Keratinocyte (primary cell): Measurements from ENCODE around the gene SFMBT1. TPM values are rescaled to one million over a fixed set of nuclear protein-coding genes. Genes with fewer than 3 reads are reported as not detected.

ENCODE experiments used
- DNase-seq: peaks from one replicate; pipeline ENCODE4 v3.0.0-alpha.2; 2011; ENCODE audit warnings: low read depth, missing footprints, low spot score
- FAIRE-seq: peaks from 2 replicates; lab custom pipeline; 2011; peaks lifted over from hg19 to GRCh38; lab: Jason Lieb, UNC
- H2AFZ ChIP-seq: 2 replicates; pipeline ENCODE4 v1.6.0; 2012; ENCODE audit warnings: low read length, control low read depth, inconsistent platforms; ENCODE audit not compliant: control insufficient read depth
- H3K27ac ChIP-seq: 2 replicates; pipeline ENCODE4 v1.5.1; 2011; ENCODE audit warnings: low read length; ENCODE audit not compliant: control insufficient read depth, insufficient read depth
- H3K27me3 ChIP-seq: 3 replicates; pipeline ENCODE4 v1.6.0; 2011; ENCODE audit warnings: low read length; ENCODE audit not compliant: control insufficient read depth, insufficient read depth; ENCODE audit errors: extremely low read depth
- H3K36me3 ChIP-seq, 2 experiments: 2 replicates in 1 of 2; 3 replicates in 1 of 2; pipeline ENCODE4 v1.5.1; 2011; ENCODE audit warnings: low read length in 2 of 2, mild to moderate bottlenecking in 1 of 2; ENCODE audit not compliant: control insufficient read depth in 2 of 2, insufficient read depth in 2 of 2; ENCODE audit errors: extremely low read depth in 1 of 2
- H3K4me1 ChIP-seq: 3 replicates; pipeline ENCODE4 v1.5.1; 2011; ENCODE audit warnings: low read length; ENCODE audit not compliant: control insufficient read depth, insufficient read depth; ENCODE audit errors: extremely low read depth
- H3K4me2 ChIP-seq: 3 replicates; pipeline ENCODE4 v1.6.0; 2011; ENCODE audit warnings: low read depth, low read length; ENCODE audit not compliant: control insufficient read depth, insufficient read depth; ENCODE audit errors: extremely low read depth
- H3K4me3 ChIP-seq, 3 experiments: fragments of 200-600 bp in 1 of 3; sonication (generic) in 1 of 3; 2 replicates in 2 of 3; 3 replicates in 1 of 3; pipeline ENCODE4 v1.5.1; 2011 to 2016; ENCODE audit warnings: low read length in 3 of 3, mild to moderate bottlenecking in 3 of 3, control low read depth in 2 of 3, inconsistent platforms in 1 of 3, low read depth in 1 of 3, mixed read lengths in 1 of 3, mixed run types in 1 of 3, moderate library complexity in 1 of 3; ENCODE audit not compliant: control insufficient read depth in 2 of 3, insufficient read depth in 2 of 3; ENCODE audit errors: extremely low read depth in 1 of 3
- H3K79me2 ChIP-seq: 2 replicates; pipeline ENCODE4 v1.6.0; 2012; ENCODE audit warnings: low read length; ENCODE audit not compliant: control insufficient read depth, insufficient read depth
- H3K9ac ChIP-seq: 3 replicates; pipeline ENCODE4 v1.6.0; 2011; ENCODE audit warnings: low read length; ENCODE audit not compliant: control insufficient read depth, insufficient read depth; ENCODE audit errors: extremely low read depth
- H3K9me1 ChIP-seq: 3 replicates; pipeline ENCODE4 v1.6.0; 2011; ENCODE audit warnings: low read length; ENCODE audit not compliant: control insufficient read depth, insufficient read depth; ENCODE audit errors: extremely low read depth
- H3K9me3 ChIP-seq: 2 replicates; pipeline ENCODE4 v1.5.1; 2012; ENCODE audit warnings: low read depth, low read length; ENCODE audit not compliant: control insufficient read depth
- H4K20me1 ChIP-seq: 3 replicates; pipeline ENCODE4 v1.6.0; 2011; ENCODE audit warnings: low read length; ENCODE audit not compliant: control insufficient read depth, insufficient read depth; ENCODE audit errors: extremely low read depth
- EZH2 ChIP-seq: IDR thresholded peaks from one replicate; pipeline ENCODE4 v1.6.1; 2012; ENCODE audit warnings: inconsistent platforms, mild to moderate bottlenecking, low read length, moderate library complexity
- dilution Hi-C: fragments of 300-500 bp; cut with MboI; formaldehyde crosslinking; loops from one replicate; pipeline ENCODE4 v1.7.0; 2020; ENCODE audit warnings: low sequenced_read_pairs; ENCODE audit not compliant: extremely low pct_ligation_motif_present
- polyA plus RNA-seq, 5 experiments: library from polyadenylated mRNA; depleted of rRNA in 3 of 5; stranded (reverse) in 3 of 5; stranded (forward) in 1 of 5; unstranded in 1 of 5; fragments of >200 nt; gene quantifications; 1 replicate in 1 of 5; 2 replicates in 3 of 5; 3 replicates in 1 of 5; pipeline versions ENCODE4 v1.2.1 to v1.2.3, GENCODE V29; 2011 to 2012; ENCODE audit warnings: missing spikeins in 2 of 5, low read depth in 1 of 5, low replicate concordance in 1 of 5
- TF ChIP-seq, protein P1 (sequence below), 3 experiments: IDR thresholded peaks in 1 of 3; conservative IDR thresholded peaks in 1 of 3; optimal IDR thresholded peaks in 1 of 3; 2 replicates in 2 of 3; 3 replicates in 1 of 3; pipeline versions ENCODE3 to v1.5.1; 2011; ENCODE audit warnings: low read length in 3 of 3, mild to moderate bottlenecking in 3 of 3, moderate library complexity in 2 of 3, control low read depth in 1 of 3, inconsistent platforms in 1 of 3; ENCODE audit not compliant: insufficient read depth in 2 of 3; ENCODE audit errors: extremely low read depth in 1 of 3

Gene SFMBT1
- polyA plus RNA-seq, 1 donor (not counting 4 experiments of a cell fraction or from before 2014, with no cell fraction given), result 4.1 TPM

DNA sequence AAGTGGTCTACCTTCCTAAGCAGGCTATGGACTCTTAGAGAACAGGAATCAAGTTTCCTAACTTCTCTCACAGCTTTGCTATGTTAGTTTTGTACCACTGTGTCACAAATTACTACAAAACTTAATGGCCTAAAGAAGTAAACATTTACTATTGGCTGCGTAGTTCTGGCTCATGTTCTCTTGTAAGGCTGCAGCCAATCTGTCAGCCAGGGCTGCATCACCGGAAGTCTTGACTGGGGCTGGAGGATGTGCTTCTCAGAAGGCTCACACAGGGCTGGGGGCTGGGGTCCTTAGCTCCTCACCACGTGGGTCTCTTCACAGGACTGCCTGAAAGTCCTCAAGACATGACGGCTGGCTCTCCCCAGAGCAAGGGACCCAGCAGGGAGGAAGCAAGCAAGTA, 164.0 kb downstream of the SFMBT1 start:
- no peak for FAIRE-seq
- no peak overlapping the region for H3K9ac ChIP-seq
- no peaks in the 10 kb centered on the region for H3K27me3 ChIP-seq
- H4K20me1 ChIP-seq, result peaks cover 2% of the 10 kb centered on the region
- no peaks in the 10 kb centered on the region for H3K9me3 ChIP-seq
- H3K27ac ChIP-seq, result no peak overlapping the region
- peaks cover 2 to 12% of the 10 kb centered on the region in 2 experiments for H3K36me3 ChIP-seq
- TF ChIP-seq EZH2, result no peak
- TF ChIP-seq, protein P1, sequence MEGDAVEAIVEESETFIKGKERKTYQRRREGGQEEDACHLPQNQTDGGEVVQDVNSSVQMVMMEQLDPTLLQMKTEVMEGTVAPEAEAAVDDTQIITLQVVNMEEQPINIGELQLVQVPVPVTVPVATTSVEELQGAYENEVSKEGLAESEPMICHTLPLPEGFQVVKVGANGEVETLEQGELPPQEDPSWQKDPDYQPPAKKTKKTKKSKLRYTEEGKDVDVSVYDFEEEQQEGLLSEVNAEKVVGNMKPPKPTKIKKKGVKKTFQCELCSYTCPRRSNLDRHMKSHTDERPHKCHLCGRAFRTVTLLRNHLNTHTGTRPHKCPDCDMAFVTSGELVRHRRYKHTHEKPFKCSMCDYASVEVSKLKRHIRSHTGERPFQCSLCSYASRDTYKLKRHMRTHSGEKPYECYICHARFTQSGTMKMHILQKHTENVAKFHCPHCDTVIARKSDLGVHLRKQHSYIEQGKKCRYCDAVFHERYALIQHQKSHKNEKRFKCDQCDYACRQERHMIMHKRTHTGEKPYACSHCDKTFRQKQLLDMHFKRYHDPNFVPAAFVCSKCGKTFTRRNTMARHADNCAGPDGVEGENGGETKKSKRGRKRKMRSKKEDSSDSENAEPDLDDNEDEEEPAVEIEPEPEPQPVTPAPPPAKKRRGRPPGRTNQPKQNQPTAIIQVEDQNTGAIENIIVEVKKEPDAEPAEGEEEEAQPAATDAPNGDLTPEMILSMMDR (optimal IDR thresholded peaks at IDR 0.05 in 1 of 3, IDR thresholded peaks at IDR 0.05 in 1 of 3, conservative IDR thresholded peaks at IDR 0.05 in 1 of 3; ENCODE audit: extremely low read depth in 1 of 3, insufficient read depth in 2 of 3, low read length in 3 of 3), result no peak
- no peak for DNase-seq
- no peaks in the 10 kb centered on the region for H3K9me1 ChIP-seq
- H3K4me3 ChIP-seq, result no peak overlapping the region
- peaks cover 7% of the 10 kb centered on the region for H3K4me1 ChIP-seq
- H3K4me2 ChIP-seq, result no peak overlapping the region
- H2AFZ ChIP-seq, result no peak overlapping the region
- dilution Hi-C loops, result no loop called here
- H3K79me2 ChIP-seq, result peaks cover 3% of the 10 kb centered on the region

DNA sequence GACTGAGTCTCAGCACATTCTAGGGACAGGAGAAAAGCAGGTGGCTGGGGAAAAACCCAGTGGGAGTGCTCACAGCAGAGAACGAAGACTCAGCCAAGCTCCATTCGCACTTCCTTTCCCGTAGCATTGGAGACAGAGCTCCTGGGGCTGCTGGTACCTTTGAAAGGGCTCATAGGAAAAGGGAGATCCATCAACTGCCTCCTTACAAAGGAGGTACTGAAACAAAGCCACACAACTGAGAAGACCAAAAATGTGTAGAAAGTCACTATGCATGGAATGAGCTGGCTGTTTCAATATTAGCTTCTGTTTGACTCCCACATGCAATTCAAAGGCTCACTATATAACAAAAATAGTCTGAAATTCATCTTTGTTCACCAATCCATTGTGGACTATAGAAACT, 165.4 kb downstream of the SFMBT1 start:
- no peak overlapping the region for H3K4me3 ChIP-seq
- H3K79me2 ChIP-seq, result no peaks in the 10 kb centered on the region
- peaks cover 2% of the 10 kb centered on the region for H4K20me1 ChIP-seq
- TF ChIP-seq, protein P1 (optimal IDR thresholded peaks at IDR 0.05 in 1 of 3, IDR thresholded peaks at IDR 0.05 in 1 of 3, conservative IDR thresholded peaks at IDR 0.05 in 1 of 3; ENCODE audit: extremely low read depth in 1 of 3, insufficient read depth in 2 of 3, low read length in 3 of 3), result no peak
- TF ChIP-seq EZH2, result no peak
- H3K9ac ChIP-seq, result no peak overlapping the region
- no peak overlapping the region for H3K27ac ChIP-seq
- DNase-seq (no peak), FAIRE-seq (no peak)
- no peaks in the 10 kb centered on the region for H3K4me1 ChIP-seq
- H3K9me1 ChIP-seq, result no peaks in the 10 kb centered on the region
- peaks cover 0 to 3% of the 10 kb centered on the region in 2 experiments for H3K36me3 ChIP-seq
- dilution Hi-C loops, result no loop called here
- no peak overlapping the region for H3K4me2 ChIP-seq
- no peak overlapping the region for H2AFZ ChIP-seq
- no peaks in the 10 kb centered on the region for H3K27me3 ChIP-seq
- no peaks in the 10 kb centered on the region for H3K9me3 ChIP-seq
